SU-DHL-6 (cell line): ENCODE measurements around the gene SLC7A9.

ENCODE experiments used
- EZH2phosphoT487 ChIP-seq: fragments of 200-600 bp; sonication (generic), shearing (Covaris generic); conservative IDR thresholded peaks from 2 replicates; pipeline ENCODE4 v1.6.1; 2018; ENCODE audit warnings: mild to moderate bottlenecking, antibody characterized with exemption, low read length, moderate library complexity, mixed read lengths
- TF ChIP-seq, protein P1 (sequence below): fragments of 200-600 bp; sonication (generic); IDR thresholded peaks from one replicate; pipeline ENCODE4 v1.5.1; 2017; ENCODE audit warnings: antibody characterized with exemption, mild to moderate bottlenecking, low read length, moderate library complexity; ENCODE audit not compliant: insufficient read depth, poor library complexity, severe bottlenecking

DNA sequence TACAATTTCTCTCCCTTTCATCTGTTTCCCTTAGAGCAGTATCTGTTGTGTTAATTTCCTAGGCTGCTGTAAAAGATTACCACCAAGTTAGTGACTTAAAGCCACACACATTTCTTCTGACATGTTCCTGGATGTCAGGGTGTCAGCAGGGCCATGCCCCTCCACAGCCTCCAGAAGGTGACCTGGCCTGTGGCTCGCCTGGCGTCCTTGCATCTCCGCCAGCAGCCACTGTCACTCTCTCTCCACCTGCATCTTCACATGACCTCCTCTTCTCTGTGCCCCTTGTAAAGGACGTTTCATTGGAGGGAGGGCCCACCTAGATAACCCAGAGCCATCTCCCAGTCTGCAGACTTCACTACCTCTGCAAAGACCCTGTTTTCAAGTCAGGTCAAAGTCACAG is 61.3 kb downstream of the SLC7A9 start:
- TF ChIP-seq, protein P1, sequence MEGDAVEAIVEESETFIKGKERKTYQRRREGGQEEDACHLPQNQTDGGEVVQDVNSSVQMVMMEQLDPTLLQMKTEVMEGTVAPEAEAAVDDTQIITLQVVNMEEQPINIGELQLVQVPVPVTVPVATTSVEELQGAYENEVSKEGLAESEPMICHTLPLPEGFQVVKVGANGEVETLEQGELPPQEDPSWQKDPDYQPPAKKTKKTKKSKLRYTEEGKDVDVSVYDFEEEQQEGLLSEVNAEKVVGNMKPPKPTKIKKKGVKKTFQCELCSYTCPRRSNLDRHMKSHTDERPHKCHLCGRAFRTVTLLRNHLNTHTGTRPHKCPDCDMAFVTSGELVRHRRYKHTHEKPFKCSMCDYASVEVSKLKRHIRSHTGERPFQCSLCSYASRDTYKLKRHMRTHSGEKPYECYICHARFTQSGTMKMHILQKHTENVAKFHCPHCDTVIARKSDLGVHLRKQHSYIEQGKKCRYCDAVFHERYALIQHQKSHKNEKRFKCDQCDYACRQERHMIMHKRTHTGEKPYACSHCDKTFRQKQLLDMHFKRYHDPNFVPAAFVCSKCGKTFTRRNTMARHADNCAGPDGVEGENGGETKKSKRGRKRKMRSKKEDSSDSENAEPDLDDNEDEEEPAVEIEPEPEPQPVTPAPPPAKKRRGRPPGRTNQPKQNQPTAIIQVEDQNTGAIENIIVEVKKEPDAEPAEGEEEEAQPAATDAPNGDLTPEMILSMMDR = no peak
- TF ChIP-seq EZH2phosphoT487 = no peak
